ENCODE data around the gene NPVF. TPM values are rescaled to one million over a fixed set of nuclear protein-coding genes. Genes with fewer than 3 reads are reported as not detected.

NPVF gene
- total and polyA plus RNA-seq, 4 donors: not detected

DNA sequence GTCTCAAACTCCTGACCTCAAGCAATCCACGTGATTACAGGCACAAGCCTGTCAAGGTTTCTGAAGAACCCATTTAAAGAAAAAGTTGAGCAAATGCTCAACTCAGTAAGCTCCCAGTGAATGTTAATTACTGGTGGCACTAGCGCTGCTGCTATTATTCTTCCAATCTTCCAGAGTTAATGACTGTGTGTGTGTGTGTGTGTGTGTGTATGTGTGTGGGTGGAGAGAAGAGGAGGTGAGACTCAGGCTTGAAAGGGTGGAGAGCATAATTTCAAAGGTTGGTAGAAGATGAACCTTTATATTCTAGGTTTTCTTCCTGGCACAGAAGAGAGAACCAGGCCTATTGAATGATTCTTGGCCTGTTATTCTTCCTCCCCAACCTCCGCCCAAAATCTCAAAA, 11.6 kb upstream of the NPVF start:
- no peak overlapping the region for H3K4me3 ChIP-seq (ENCODE audit: low read depth in 1 of 3, low read length in 3 of 3)

DNA sequence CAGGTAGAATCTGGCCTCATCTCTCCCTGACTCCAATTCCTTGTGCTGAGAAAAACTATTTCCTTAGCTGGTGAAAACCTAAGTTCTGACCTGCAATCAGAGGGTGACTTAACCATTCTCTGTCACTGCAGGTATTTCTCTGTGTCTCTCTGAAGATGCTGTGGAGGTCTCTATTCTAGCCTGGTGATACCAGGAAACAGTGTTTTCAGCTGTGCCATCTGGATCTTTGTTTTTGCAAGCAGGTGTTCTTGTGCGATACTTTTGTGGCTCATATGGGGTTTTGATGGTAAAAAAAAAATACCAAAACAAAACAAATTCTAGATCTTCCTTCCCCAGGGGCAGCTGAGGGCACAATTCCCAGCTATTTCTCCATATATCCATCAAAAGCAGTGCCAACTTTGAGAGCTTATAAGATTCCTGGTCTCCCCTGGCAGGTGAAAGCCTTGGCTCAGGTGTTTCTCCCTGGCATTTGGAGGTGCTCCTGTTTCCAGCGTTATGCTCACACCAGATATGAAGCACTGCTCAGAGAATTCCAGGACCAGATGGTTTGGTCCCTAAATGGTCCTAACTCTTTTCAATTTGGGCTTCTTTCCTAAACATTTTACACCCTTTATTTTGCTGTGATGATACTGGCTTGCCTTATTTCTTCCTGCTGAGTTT, 9.9 kb upstream of the NPVF start:
- no peaks in the 10 kb centered on the region for H3K27me3 ChIP-seq (ENCODE audit: control insufficient read depth in 4 of 4, insufficient read depth in 4 of 4, low read length in 3 of 4)

More for the DNA sequence above, 11.6 kb upstream of the NPVF start:
- no peaks in the 10 kb centered on the region for H3K9me3 ChIP-seq (ENCODE audit: control insufficient read depth in 4 of 4, low read length in 3 of 4)
- no peaks in the 10 kb centered on the region for H3K27me3 ChIP-seq (ENCODE audit: control insufficient read depth in 4 of 4, insufficient read depth in 4 of 4, low read length in 3 of 4)
- no peaks in the 10 kb centered on the region for H3K4me1 ChIP-seq (ENCODE audit: control insufficient read depth in 4 of 4, insufficient read depth in 4 of 4, low read length in 3 of 4)
- 90% methylated on average over 3 of the region's 3 CpGs for WGBS
- TF ChIP-seq HNF4G (IDR thresholded peaks at IDR 0.05) (no peak), JUND (IDR thresholded peaks at IDR 0.05) (no peak), SP1 (IDR thresholded peaks at IDR 0.05) (no peak), GABPA (IDR thresholded peaks at IDR 0.05 in 1 of 2, conservative IDR thresholded peaks at IDR 0.05 in 1 of 2) (no peak), FOXA1 (IDR thresholded peaks at IDR 0.05) (no peak), FOXA2 (IDR thresholded peaks at IDR 0.05) (no peak), RAD21 (IDR thresholded peaks at IDR 0.05) (no peak), EGR1 (IDR thresholded peaks at IDR 0.05; ENCODE audit: low read depth in 2 of 2) (no peak), HNF4A (conservative IDR thresholded peaks at IDR 0.05) (no peak), RXRA (IDR thresholded peaks at IDR 0.05) (no peak)
- TF ChIP-seq, protein P1, sequence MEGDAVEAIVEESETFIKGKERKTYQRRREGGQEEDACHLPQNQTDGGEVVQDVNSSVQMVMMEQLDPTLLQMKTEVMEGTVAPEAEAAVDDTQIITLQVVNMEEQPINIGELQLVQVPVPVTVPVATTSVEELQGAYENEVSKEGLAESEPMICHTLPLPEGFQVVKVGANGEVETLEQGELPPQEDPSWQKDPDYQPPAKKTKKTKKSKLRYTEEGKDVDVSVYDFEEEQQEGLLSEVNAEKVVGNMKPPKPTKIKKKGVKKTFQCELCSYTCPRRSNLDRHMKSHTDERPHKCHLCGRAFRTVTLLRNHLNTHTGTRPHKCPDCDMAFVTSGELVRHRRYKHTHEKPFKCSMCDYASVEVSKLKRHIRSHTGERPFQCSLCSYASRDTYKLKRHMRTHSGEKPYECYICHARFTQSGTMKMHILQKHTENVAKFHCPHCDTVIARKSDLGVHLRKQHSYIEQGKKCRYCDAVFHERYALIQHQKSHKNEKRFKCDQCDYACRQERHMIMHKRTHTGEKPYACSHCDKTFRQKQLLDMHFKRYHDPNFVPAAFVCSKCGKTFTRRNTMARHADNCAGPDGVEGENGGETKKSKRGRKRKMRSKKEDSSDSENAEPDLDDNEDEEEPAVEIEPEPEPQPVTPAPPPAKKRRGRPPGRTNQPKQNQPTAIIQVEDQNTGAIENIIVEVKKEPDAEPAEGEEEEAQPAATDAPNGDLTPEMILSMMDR (IDR thresholded peaks at IDR 0.05; ENCODE audit: low read depth, low read length, missing input control): no peak
- DNase-seq (ENCODE audit: low spot score): no peak
- H3K36me3 ChIP-seq (ENCODE audit: control insufficient read depth in 4 of 4, insufficient read depth in 3 of 4, low read depth in 1 of 4, low read length in 3 of 4): no peaks in the 10 kb centered on the region
- H3K27ac ChIP-seq (ENCODE audit: low read depth in 1 of 2, low read length in 2 of 2): no peak overlapping the region
- H3K9ac ChIP-seq (ENCODE audit: low read depth in 1 of 2, low read length in 2 of 2): no peak overlapping the region

More for the DNA sequence above, 9.9 kb upstream of the NPVF start:
- Histone ChIP-seq H3K4me1 (ENCODE audit: control insufficient read depth in 4 of 4, insufficient read depth in 4 of 4, low read length in 3 of 4) (no peaks in the 10 kb centered on the region), H3K9me3 (ENCODE audit: control insufficient read depth in 4 of 4, low read length in 3 of 4) (no peaks in the 10 kb centered on the region), H3K27ac (ENCODE audit: low read depth in 1 of 2, low read length in 2 of 2) (no peak overlapping the region), H3K36me3 (ENCODE audit: control insufficient read depth in 4 of 4, insufficient read depth in 3 of 4, low read depth in 1 of 4, low read length in 3 of 4) (no peaks in the 10 kb centered on the region), H3K9ac (ENCODE audit: low read depth in 1 of 2, low read length in 2 of 2) (no peak overlapping the region), H3K4me3 (ENCODE audit: low read depth in 1 of 3, low read length in 3 of 3) (no peak overlapping the region)
- TF ChIP-seq JUND (IDR thresholded peaks at IDR 0.05): no peak
- no peak for TF ChIP-seq YY1 (IDR thresholded peaks at IDR 0.05)
- no peak for TF ChIP-seq RXRA (IDR thresholded peaks at IDR 0.05)
- TF ChIP-seq TAF1 (conservative IDR thresholded peaks at IDR 0.05): no peak
- TF ChIP-seq SP1 (IDR thresholded peaks at IDR 0.05): no peak
- TF ChIP-seq, protein P1 (IDR thresholded peaks at IDR 0.05; ENCODE audit: low read depth, low read length, missing input control): no peak
- TF ChIP-seq, protein P2, sequence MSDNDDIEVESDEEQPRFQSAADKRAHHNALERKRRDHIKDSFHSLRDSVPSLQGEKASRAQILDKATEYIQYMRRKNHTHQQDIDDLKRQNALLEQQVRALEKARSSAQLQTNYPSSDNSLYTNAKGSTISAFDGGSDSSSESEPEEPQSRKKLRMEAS (IDR thresholded peaks at IDR 0.05): no peak
- TF ChIP-seq, protein P3, sequence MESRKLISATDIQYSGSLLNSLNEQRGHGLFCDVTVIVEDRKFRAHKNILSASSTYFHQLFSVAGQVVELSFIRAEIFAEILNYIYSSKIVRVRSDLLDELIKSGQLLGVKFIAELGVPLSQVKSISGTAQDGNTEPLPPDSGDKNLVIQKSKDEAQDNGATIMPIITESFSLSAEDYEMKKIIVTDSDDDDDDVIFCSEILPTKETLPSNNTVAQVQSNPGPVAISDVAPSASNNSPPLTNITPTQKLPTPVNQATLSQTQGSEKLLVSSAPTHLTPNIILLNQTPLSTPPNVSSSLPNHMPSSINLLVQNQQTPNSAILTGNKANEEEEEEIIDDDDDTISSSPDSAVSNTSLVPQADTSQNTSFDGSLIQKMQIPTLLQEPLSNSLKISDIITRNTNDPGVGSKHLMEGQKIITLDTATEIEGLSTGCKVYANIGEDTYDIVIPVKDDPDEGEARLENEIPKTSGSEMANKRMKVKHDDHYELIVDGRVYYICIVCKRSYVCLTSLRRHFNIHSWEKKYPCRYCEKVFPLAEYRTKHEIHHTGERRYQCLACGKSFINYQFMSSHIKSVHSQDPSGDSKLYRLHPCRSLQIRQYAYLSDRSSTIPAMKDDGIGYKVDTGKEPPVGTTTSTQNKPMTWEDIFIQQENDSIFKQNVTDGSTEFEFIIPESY (IDR thresholded peaks at IDR 0.05): no peak
- no peak for TF ChIP-seq RAD21 (IDR thresholded peaks at IDR 0.05)
- no peak for TF ChIP-seq HNF4G (IDR thresholded peaks at IDR 0.05)
- no peak for TF ChIP-seq FOXA1 (IDR thresholded peaks at IDR 0.05)
- TF ChIP-seq EGR1 (IDR thresholded peaks at IDR 0.05; ENCODE audit: low read depth in 2 of 2): no peak
- DNase-seq (ENCODE audit: low spot score): no peak
- WGBS: 84% methylated on average over 2 of the region's 2 CpGs

All from liver (tissue), 9 donors.